Transverse colon (tissue), 4 donors: ENCODE results near the gene SLC12A7.

Experiments
- CTCF ChIP-seq, 5 experiments: fragments of 200-600 bp in 3 of 5; fragments of 450-650 bp in 2 of 5; sonication (generic) in 3 of 5; IDR thresholded peaks; 1 replicate in 2 of 5; 2 replicates in 3 of 5; pipeline ENCODE4 v1.5.1; 2016 to 2017; ENCODE audit warnings: antibody characterized with exemption in 5 of 5, inconsistent platforms in 3 of 5, mild to moderate bottlenecking in 2 of 5, moderate library complexity in 1 of 5
- EP300 ChIP-seq: sonication (generic); formaldehyde crosslinking; IDR thresholded peaks from one replicate; pipeline ENCODE4 v1.6.1; 2017; ENCODE audit warnings: antibody characterized with exemption, low read depth
- POLR2A ChIP-seq: fragments of 450-650 bp; IDR thresholded peaks from one replicate; pipeline ENCODE4 v1.6.1; 2016; ENCODE audit warnings: antibody characterized with exemption, mild to moderate bottlenecking, moderate library complexity
- POLR2AphosphoS5 ChIP-seq, 3 donors: sonication (generic); formaldehyde crosslinking; IDR thresholded peaks; one replicate each; pipeline ENCODE4 v1.6.1; 2016; ENCODE audit warnings: antibody characterized with exemption in 3 of 3

- TF ChIP-seq POLR2A, result no peak
- TF ChIP-seq CTCF (IDR thresholded peaks at IDR 0.05), result no peak
- TF ChIP-seq EP300, result no peak
- no peak for TF ChIP-seq POLR2AphosphoS5 (IDR thresholded peaks at IDR 0.05)
These were observed 21.2 kb upstream of the SLC12A7 start for GRCh38 chr5:1133108-1133507.
